IPS DF 6.9 (cell line): Measurements from ENCODE around the gene UPB1.

Source experiments
- DNase-seq: peaks from one replicate; pipeline ENCODE4 v3.0.0-alpha.2; 2013; ENCODE audit warnings: low read depth, low spot score
- H3K27ac ChIP-seq: one replicate; pipeline ENCODE4 v1.5.1; 2013; ENCODE audit warnings: low read length, control low read depth
- H3K27me3 ChIP-seq: 2 replicates; pipeline ENCODE4 v1.6.1; 2013; ENCODE audit warnings: mild to moderate bottlenecking, low read length; ENCODE audit not compliant: control insufficient read depth, insufficient read depth
- H3K36me3 ChIP-seq: 2 replicates; pipeline ENCODE4 v1.6.1; 2013; ENCODE audit warnings: low read length; ENCODE audit not compliant: control insufficient read depth, insufficient read depth
- H3K4me1 ChIP-seq: 2 replicates; pipeline ENCODE4 v1.6.1; 2013; ENCODE audit warnings: low read length; ENCODE audit not compliant: control insufficient read depth, insufficient read depth
- H3K4me3 ChIP-seq: 2 replicates; pipeline ENCODE4 v1.5.1; 2013; ENCODE audit warnings: mild to moderate bottlenecking, low read length
- H3K9me3 ChIP-seq: 2 replicates; pipeline ENCODE4 v1.6.1; 2013; ENCODE audit warnings: low read length, inconsistent platforms; ENCODE audit not compliant: control insufficient read depth, insufficient read depth
- WGBS: extraction: QIAGEN DNeasy Blood & Tissue Kit; methylation state at CpG from one replicate; pipeline ENCODE4 v1.1.7; 2013; ENCODE audit warnings: mixed read lengths, missing lambda C conversion rate; ENCODE audit not compliant: insufficient read length, insufficient coverage; 5-methylcytosine and 5-hydroxymethylcytosine counted together

The UPB1 gene

GRCh38 chr22:24494528-24495364 is at the start of gene UPB1:
TSS of gene UPB1 (plus strand) at chr22:24495332. CDS start at chr22:24495404, 72 bp downstream.
- Histone ChIP-seq H3K27ac (no peak within 1 kb of the TSS), H3K9me3 (no peaks in the 10 kb centered on the region), H3K27me3 (peaks cover 22% of the 10 kb centered on the region), H3K4me3 (peak within 1 kb of the TSS; percentile 10; the same call in 1 of the 2 replicates), H3K36me3 (no peaks in the 10 kb centered on the region), H3K4me1 (no peaks in the 10 kb centered on the region; the same call in 1 of the 2 replicates)
- no CpG with 5 or more reads among the region's 76 CpGs for WGBS
- no peak for DNase-seq

GRCh38 chr22:24445481-24446259 is 49.5 kb upstream of the UPB1 start:
- WGBS = no CpG with 5 or more reads among the region's 11 CpGs
- no peaks in the 10 kb centered on the region for H3K36me3 ChIP-seq
- no peak for DNase-seq
- no peaks in the 10 kb centered on the region for H3K9me3 ChIP-seq
- H3K27me3 ChIP-seq = no peaks in the 10 kb centered on the region
- peaks cover 2% of the 10 kb centered on the region; the same call in 1 of the 2 replicates for H3K4me1 ChIP-seq
- H3K27ac ChIP-seq = no peak overlapping the region
- H3K4me3 ChIP-seq = no peak overlapping the region

- DNase-seq = no peak
- WGBS = no CpG with 5 or more reads among the region's 3 CpGs
Observed at GRCh38 chr22:24446260-24446611, 48.9 kb upstream of the UPB1 start.

GRCh38 chr22:24450610-24451009 is 44.5 kb upstream of the UPB1 start:
- no peak for DNase-seq
- no peak overlapping the region for H3K4me3 ChIP-seq
- no CpG with 5 or more reads among the region's 1 CpG for WGBS
- no peaks in the 10 kb centered on the region for H3K36me3 ChIP-seq
- no peaks in the 10 kb centered on the region for H3K4me1 ChIP-seq
- no peak overlapping the region for H3K27ac ChIP-seq
- no peaks in the 10 kb centered on the region for H3K27me3 ChIP-seq
- no peaks in the 10 kb centered on the region for H3K9me3 ChIP-seq

More at GRCh38 chr22:24446260-24446611, 48.9 kb upstream of the UPB1 start:
- Histone ChIP-seq H3K36me3 (no peaks in the 10 kb centered on the region), H3K27ac (no peak overlapping the region), H3K9me3 (no peaks in the 10 kb centered on the region), H3K4me1 (peaks cover 2% of the 10 kb centered on the region; the same call in 1 of the 2 replicates), H3K27me3 (no peaks in the 10 kb centered on the region), H3K4me3 (no peak overlapping the region)

- Histone ChIP-seq H3K27ac (no peak overlapping the region), H3K9me3 (no peaks in the 10 kb centered on the region), H3K27me3 (no peaks in the 10 kb centered on the region), H3K4me1 (no peaks in the 10 kb centered on the region), H3K36me3 (no peaks in the 10 kb centered on the region), H3K4me3 (no peak overlapping the region)
- no peak for DNase-seq
Observed at GRCh38 chr22:24451162-24451561, 44.0 kb upstream of the UPB1 start.

GRCh38 chr22:24453853-24454252 is 41.3 kb upstream of the UPB1 start:
- H3K27ac ChIP-seq = no peak overlapping the region
- H3K9me3 ChIP-seq = no peaks in the 10 kb centered on the region
- no peaks in the 10 kb centered on the region for H3K27me3 ChIP-seq
- no peaks in the 10 kb centered on the region for H3K4me1 ChIP-seq
- H3K4me3 ChIP-seq = no peak overlapping the region
- H3K36me3 ChIP-seq = no peaks in the 10 kb centered on the region
- DNase-seq = no peak
- WGBS = no CpG with 5 or more reads among the region's 1 CpG

GRCh38 chr22:24455039-24455438 is 40.1 kb upstream of the UPB1 start:
- H3K27ac ChIP-seq = no peak overlapping the region
- H3K9me3 ChIP-seq = no peaks in the 10 kb centered on the region
- H3K36me3 ChIP-seq = no peaks in the 10 kb centered on the region
- no peak for DNase-seq
- H3K4me3 ChIP-seq = no peak overlapping the region
- no peaks in the 10 kb centered on the region for H3K4me1 ChIP-seq
- WGBS = no CpG with 5 or more reads among the region's 4 CpGs
- H3K27me3 ChIP-seq = no peaks in the 10 kb centered on the region

- WGBS = no CpG with 5 or more reads among the region's 9 CpGs
- no peaks in the 10 kb centered on the region for H3K9me3 ChIP-seq
- no peak overlapping the region for H3K27ac ChIP-seq
- no peak for DNase-seq
- no peaks in the 10 kb centered on the region for H3K27me3 ChIP-seq
- H3K4me1 ChIP-seq = 0 out of 2 replicates have a peak, but pooled peaks cover 2% of the 10 kb centered on the region
- H3K4me3 ChIP-seq = no peak overlapping the region
- no peaks in the 10 kb centered on the region for H3K36me3 ChIP-seq
Observed at GRCh38 chr22:24455751-24456426, 39.2 kb upstream of the UPB1 start.

GRCh38 chr22:24457894-24458420 is 37.2 kb upstream of the UPB1 start:
- Histone ChIP-seq H3K4me1 (0 out of 2 replicates have a peak, but pooled peaks cover 2% of the 10 kb centered on the region), H3K9me3 (no peaks in the 10 kb centered on the region), H3K36me3 (no peaks in the 10 kb centered on the region), H3K27me3 (no peaks in the 10 kb centered on the region), H3K4me3 (no peak overlapping the region), H3K27ac (no peak overlapping the region)
- no peak for DNase-seq
- WGBS = no CpG with 5 or more reads among the region's 3 CpGs

GRCh38 chr22:24459911-24460310 is 35.2 kb upstream of the UPB1 start:
- H3K9me3 ChIP-seq = no peaks in the 10 kb centered on the region
- 0 out of 2 replicates have a peak, but pooled peaks cover 2% of the 10 kb centered on the region for H3K4me1 ChIP-seq
- no peak for DNase-seq
- H3K36me3 ChIP-seq = no peaks in the 10 kb centered on the region
- no CpG with 5 or more reads among the region's 1 CpG for WGBS
- H3K27me3 ChIP-seq = no peaks in the 10 kb centered on the region
- no peak overlapping the region for H3K4me3 ChIP-seq
- no peak overlapping the region for H3K27ac ChIP-seq
